ENCODE results near the gene ZNF346. TPM values are rescaled to one million over a fixed set of nuclear protein-coding genes. Genes with fewer than 3 reads are reported as not detected.

ZNF346 gene
- total RNA-seq, 3 donors from 2014 or later = 13.6 to 28.2 (median 19.2) TPM

- intact Hi-C loops (cut with DNase I; ENCODE audit: low total_unique reads) = no loop called here
- H3K27ac ChIP-seq = no peak overlapping the region
- H3K4me1 ChIP-seq = no peaks in the 10 kb centered on the region
- TF ChIP-seq POLR2A (IDR thresholded peaks at IDR 0.05) (no peak), POLR2AphosphoS5 (IDR thresholded peaks at IDR 0.05) (no peak), CTCF (IDR thresholded peaks at IDR 0.05) (no peak)
- H3K4me3 ChIP-seq = no peak overlapping the region
- no peak for DNase-seq (ENCODE audit: low spot score in 2 of 2)
- H3K27me3 ChIP-seq = no peaks in the 10 kb centered on the region
- H3K9me3 ChIP-seq = no peaks in the 10 kb centered on the region
- H3K36me3 ChIP-seq = no peaks in the 10 kb centered on the region
Measured at GRCh38 chr5:177079606-177080005, 57.1 kb downstream of the ZNF346 start.

- intact Hi-C loops (cut with DNase I; ENCODE audit: low total_unique reads) = no loop called here
- Histone ChIP-seq H3K27me3 (no peaks in the 10 kb centered on the region), H3K4me1 (no peaks in the 10 kb centered on the region), H3K36me3 (no peaks in the 10 kb centered on the region), H3K9me3 (no peaks in the 10 kb centered on the region), H3K27ac (no peak overlapping the region), H3K4me3 (no peak overlapping the region)
- no peak for TF ChIP-seq CTCF (IDR thresholded peaks at IDR 0.05)
- no peak for TF ChIP-seq POLR2A (IDR thresholded peaks at IDR 0.05)
- no peak for TF ChIP-seq POLR2AphosphoS5 (IDR thresholded peaks at IDR 0.05)
- no peak for DNase-seq (ENCODE audit: low spot score in 2 of 2)
Measured at GRCh38 chr5:177080265-177080664, 57.8 kb downstream of the ZNF346 start.

DNA sequence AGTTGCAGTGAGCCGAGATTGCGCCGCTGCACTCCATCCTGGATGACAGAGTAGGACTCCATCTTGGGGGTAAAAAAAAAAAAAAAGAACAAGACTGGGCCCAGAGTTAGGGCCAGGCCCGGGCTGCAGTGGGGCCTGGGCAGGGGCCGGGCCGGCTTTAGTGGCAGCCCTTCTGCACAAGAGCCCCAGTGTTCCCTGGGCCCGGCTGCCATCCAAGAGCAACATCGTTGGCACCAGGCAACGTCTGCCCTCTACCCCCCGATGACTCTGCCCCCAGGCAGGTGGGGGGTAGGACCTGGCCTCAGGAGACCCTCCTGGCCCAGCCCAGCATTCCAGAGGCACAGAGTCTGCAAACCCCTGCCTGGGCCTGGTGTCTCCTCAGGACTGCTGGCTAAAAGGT is 59.4 kb downstream of the ZNF346 start:
- Histone ChIP-seq H3K27me3 (no peaks in the 10 kb centered on the region), H3K27ac (no peak overlapping the region), H3K36me3 (no peaks in the 10 kb centered on the region), H3K9me3 (no peaks in the 10 kb centered on the region), H3K4me1 (peaks cover 0 to under 1% of the 10 kb centered on the region in 2 donors), H3K4me3 (no peak overlapping the region)
- intact Hi-C loops (cut with DNase I; ENCODE audit: low total_unique reads) = no loop called here
- DNase-seq (ENCODE audit: low spot score in 2 of 2) = no peak
- TF ChIP-seq POLR2A (IDR thresholded peaks at IDR 0.05) = no peak

DNA sequence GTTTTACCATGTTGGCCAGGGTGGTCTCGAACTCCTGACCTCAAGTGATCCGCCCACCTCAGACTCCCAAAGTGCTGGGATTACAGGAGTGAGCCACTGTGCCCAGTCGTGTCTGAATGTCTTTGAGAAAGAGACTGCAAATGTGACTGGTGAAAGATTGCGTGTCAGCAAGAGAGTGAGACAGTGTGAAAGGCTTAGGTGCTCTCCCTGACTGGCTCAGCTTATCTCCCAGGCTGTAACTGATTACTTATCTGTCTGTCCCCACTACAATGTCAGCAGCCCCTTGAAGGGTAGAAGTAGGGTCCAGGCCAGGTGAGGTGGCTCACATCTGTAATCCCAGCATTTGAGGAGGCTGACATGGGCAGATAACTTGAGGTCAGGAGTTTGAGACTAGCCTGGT is 60.9 kb downstream of the ZNF346 start:
- no peak for TF ChIP-seq POLR2AphosphoS5 (IDR thresholded peaks at IDR 0.05)
- TF ChIP-seq CTCF (IDR thresholded peaks at IDR 0.05) = no peak
- no peak for TF ChIP-seq POLR2A (IDR thresholded peaks at IDR 0.05)
- no peak overlapping the region for H3K4me3 ChIP-seq
- intact Hi-C loops (cut with DNase I; ENCODE audit: low total_unique reads) = no loop called here
- no peaks in the 10 kb centered on the region for H3K9me3 ChIP-seq
- no peaks in the 10 kb centered on the region for H3K36me3 ChIP-seq
- H3K27me3 ChIP-seq = no peaks in the 10 kb centered on the region
- H3K27ac ChIP-seq = no peak overlapping the region
- no peak for DNase-seq (ENCODE audit: low spot score in 2 of 2)
- peaks cover 5 to 6% of the 10 kb centered on the region in 2 donors for H3K4me1 ChIP-seq

- H3K4me3 ChIP-seq = no peak overlapping the region
- no peaks in the 10 kb centered on the region for H3K27me3 ChIP-seq
- DNase-seq (ENCODE audit: low spot score in 2 of 2) = no peak
- H3K27ac ChIP-seq = no peak overlapping the region
- TF ChIP-seq POLR2A (IDR thresholded peaks at IDR 0.05) (no peak), POLR2AphosphoS5 (IDR thresholded peaks at IDR 0.05) (no peak), CTCF (IDR thresholded peaks at IDR 0.05) (no peak)
- intact Hi-C loops (cut with DNase I; ENCODE audit: low total_unique reads) = no loop called here
- no peaks in the 10 kb centered on the region for H3K36me3 ChIP-seq
- no peaks in the 10 kb centered on the region for H3K9me3 ChIP-seq
- peaks cover 5 to 6% of the 10 kb centered on the region in 2 donors for H3K4me1 ChIP-seq
Measured at GRCh38 chr5:177084175-177084574, 61.7 kb downstream of the ZNF346 start.

Data from breast epithelium (tissue), 4 donors.